Measurements from ENCODE around the gene ANKRD16.

Gene ANKRD16

DNA sequence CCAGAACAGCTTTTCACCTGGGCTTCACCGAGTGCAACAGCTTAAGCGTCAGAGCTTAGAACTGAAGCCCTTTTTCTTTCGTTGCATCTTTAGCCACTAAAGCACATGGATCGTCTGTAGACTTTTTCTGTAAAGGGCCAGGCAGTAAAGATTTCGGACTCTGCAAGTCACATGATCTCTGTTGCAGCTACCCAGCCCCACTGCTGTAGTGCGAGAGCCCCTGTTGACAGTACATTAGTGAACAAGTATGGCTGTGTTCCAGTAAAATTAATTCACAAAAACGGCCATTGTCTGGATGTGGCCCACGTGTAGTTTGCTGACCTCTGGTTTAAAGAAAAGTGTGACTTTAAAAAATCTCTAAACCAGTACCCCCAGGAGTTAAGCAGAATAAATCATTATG lies 39.7 kb upstream of the ANKRD16 start:
- H3K4me3 ChIP-seq (ENCODE audit: low read depth, low read length): no peak overlapping the region
- TF ChIP-seq CTCF (IDR thresholded peaks at IDR 0.05; ENCODE audit: low read depth, low read length): no peak

GRCh38 chr10:5927306-5927705 lies 37.6 kb upstream of the ANKRD16 start:
- TF ChIP-seq CTCF (IDR thresholded peaks at IDR 0.05; ENCODE audit: low read depth, low read length): no peak
- no peak overlapping the region for H3K4me3 ChIP-seq (ENCODE audit: low read depth, low read length)

- no peak for TF ChIP-seq CTCF (IDR thresholded peaks at IDR 0.05; ENCODE audit: low read depth, low read length)
Measured at GRCh38 chr10:5924889-5925288, 35.2 kb upstream of the ANKRD16 start.

GRCh38 chr10:5921746-5922145 lies 32.1 kb upstream of the ANKRD16 start:
- H3K4me3 ChIP-seq (ENCODE audit: low read depth, low read length): no peak overlapping the region
- TF ChIP-seq CTCF (IDR thresholded peaks at IDR 0.05; ENCODE audit: low read depth, low read length): no peak

More at GRCh38 chr10:5924889-5925288, 35.2 kb upstream of the ANKRD16 start:
- H3K4me3 ChIP-seq (ENCODE audit: low read depth, low read length): no peak overlapping the region

- no peak overlapping the region for H3K4me3 ChIP-seq (ENCODE audit: low read depth, low read length)
- no peak for TF ChIP-seq CTCF (IDR thresholded peaks at IDR 0.05; ENCODE audit: low read depth, low read length)
Measured at GRCh38 chr10:5919568-5919967, 29.9 kb upstream of the ANKRD16 start.

DNA sequence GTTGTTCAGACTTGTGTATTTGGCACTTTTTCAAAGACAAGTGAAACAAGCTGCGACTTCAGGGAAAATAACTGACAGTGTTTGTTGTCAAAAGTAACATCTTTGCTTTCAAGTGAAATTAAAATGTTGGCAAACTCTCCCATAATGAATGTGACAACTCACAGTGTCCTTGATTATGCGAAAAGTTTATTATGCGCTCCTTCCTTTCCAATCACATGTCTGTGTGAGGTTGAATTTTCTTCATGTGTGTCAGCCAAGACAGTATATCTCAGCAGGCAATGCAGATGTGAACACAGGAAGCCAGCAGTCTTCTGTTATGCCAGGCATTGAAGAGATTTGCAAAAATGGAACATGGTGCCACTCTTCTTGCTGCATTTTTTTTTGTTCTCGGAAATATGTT lies 29.1 kb upstream of the ANKRD16 start:
- no peak for TF ChIP-seq CTCF (IDR thresholded peaks at IDR 0.05; ENCODE audit: low read depth, low read length)
- no peak overlapping the region for H3K4me3 ChIP-seq (ENCODE audit: low read depth, low read length)

DNA sequence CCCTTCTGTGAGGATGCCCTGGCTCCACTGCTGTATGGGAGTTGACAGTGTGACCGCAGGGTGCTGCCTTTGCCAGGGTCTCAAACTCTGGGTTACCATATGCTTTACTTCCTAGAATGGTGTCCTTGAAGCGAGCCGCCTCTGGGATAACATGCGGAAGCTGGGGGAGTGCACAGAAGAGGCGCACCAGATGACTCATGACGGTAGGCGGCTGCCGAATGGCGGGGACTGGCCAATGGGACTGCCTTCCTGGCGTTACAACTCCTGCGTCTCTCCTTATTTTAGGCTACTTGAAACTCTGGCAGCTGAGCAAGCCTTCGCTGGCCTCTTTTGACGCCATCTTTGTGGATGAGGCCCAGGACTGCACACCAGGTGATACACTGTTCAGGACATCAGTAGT lies 27.6 kb upstream of the ANKRD16 start:
- H3K4me3 ChIP-seq (ENCODE audit: low read depth, low read length): no peak overlapping the region
- TF ChIP-seq CTCF (IDR thresholded peaks at IDR 0.05; ENCODE audit: low read depth, low read length): no peak

Data from WI38 (cell line).